ENCODE results near the gene PLP2.

The PLP2 gene

DNA sequence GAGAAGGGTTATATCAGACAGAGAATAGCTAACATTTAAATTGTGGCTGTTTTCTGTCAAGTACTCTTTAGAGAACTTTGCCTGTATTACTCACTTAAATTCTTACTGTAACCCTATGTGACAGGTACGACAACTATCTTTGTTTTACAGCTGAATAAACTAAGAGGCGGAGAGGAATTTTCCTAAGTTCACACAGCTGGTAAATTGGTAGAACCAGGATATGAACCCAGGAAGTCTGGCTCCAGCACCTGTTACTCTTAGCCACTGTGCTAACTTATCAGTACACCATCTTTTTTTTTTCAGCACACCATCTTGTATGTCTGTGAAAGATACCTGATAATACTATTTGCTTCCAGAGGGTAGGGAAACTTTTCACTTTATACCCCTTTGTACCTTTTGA is 30.3 kb downstream of the PLP2 start:
- no peak for TF ChIP-seq EZH2phosphoT487 (IDR thresholded peaks at IDR 0.05; ENCODE audit: borderline replicate concordance)
- TF ChIP-seq, protein P1, sequence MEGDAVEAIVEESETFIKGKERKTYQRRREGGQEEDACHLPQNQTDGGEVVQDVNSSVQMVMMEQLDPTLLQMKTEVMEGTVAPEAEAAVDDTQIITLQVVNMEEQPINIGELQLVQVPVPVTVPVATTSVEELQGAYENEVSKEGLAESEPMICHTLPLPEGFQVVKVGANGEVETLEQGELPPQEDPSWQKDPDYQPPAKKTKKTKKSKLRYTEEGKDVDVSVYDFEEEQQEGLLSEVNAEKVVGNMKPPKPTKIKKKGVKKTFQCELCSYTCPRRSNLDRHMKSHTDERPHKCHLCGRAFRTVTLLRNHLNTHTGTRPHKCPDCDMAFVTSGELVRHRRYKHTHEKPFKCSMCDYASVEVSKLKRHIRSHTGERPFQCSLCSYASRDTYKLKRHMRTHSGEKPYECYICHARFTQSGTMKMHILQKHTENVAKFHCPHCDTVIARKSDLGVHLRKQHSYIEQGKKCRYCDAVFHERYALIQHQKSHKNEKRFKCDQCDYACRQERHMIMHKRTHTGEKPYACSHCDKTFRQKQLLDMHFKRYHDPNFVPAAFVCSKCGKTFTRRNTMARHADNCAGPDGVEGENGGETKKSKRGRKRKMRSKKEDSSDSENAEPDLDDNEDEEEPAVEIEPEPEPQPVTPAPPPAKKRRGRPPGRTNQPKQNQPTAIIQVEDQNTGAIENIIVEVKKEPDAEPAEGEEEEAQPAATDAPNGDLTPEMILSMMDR (conservative IDR thresholded peaks at IDR 0.05; ENCODE audit: low read length): no peak

DNA sequence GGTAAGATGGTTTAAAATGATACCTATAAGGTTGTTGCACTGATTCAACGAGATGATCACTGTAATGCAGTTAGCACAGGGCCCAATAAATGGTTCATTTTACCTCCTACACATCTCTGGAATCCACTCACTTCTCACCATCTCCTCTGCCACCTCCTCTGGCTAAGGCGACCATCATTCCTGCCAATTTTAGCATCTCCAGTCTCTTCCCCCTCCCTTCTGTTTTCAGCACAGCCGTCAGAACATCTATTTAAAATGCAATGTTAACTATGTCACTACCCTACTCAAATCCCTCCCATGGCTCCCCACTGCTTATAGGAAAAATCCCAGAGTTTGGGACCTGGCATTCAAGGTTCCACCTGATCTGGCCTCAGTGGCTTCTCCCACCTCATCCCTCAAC is 31.8 kb downstream of the PLP2 start:
- Histone ChIP-seq H3K27me3 (ENCODE audit: insufficient read depth, low read length, poor library complexity, severe bottlenecking) (peaks cover 18% of the 10 kb centered on the region), H3K9ac (ENCODE audit: low read depth, low read length, poor library complexity, severe bottlenecking) (no peak overlapping the region), H3K9me3 (ENCODE audit: insufficient read depth, low read depth, low read length) (no peaks in the 10 kb centered on the region), H2AFZ (ENCODE audit: low read length) (no peak overlapping the region), H3F3A (ENCODE audit: low read depth) (no peaks in the 10 kb centered on the region), H3K9me2 (replicated peaks; ENCODE audit: low read depth, low read length) (no peaks in the 10 kb centered on the region), H3K36me3 (ENCODE audit: insufficient read depth, low read length) (no peaks in the 10 kb centered on the region), H3K4me1 (ENCODE audit: insufficient read depth, low read length, poor library complexity, severe bottlenecking) (no peaks in the 10 kb centered on the region), H3K4me2 (ENCODE audit: low read depth, low read length, poor library complexity, severe bottlenecking) (no peak overlapping the region), H3K4me3 (ENCODE audit: low read length, poor library complexity, severe bottlenecking) (no peak overlapping the region), H4K20me1 (ENCODE audit: insufficient read depth, low read length, poor library complexity, severe bottlenecking) (no peaks in the 10 kb centered on the region), H3K79me2 (ENCODE audit: insufficient read depth, low read length) (no peaks in the 10 kb centered on the region)
- TF ChIP-seq EZH2phosphoT487 (IDR thresholded peaks at IDR 0.05; ENCODE audit: borderline replicate concordance): no peak
- TF ChIP-seq, protein P1 (conservative IDR thresholded peaks at IDR 0.05; ENCODE audit: low read length): no peak

More for the DNA sequence above, 30.3 kb downstream of the PLP2 start:
- Histone ChIP-seq H3K36me3 (ENCODE audit: insufficient read depth, low read length) (no peaks in the 10 kb centered on the region), H3F3A (ENCODE audit: low read depth) (no peaks in the 10 kb centered on the region), H3K27me3 (ENCODE audit: insufficient read depth, low read length, poor library complexity, severe bottlenecking) (peaks cover 18% of the 10 kb centered on the region), H3K9me2 (replicated peaks; ENCODE audit: low read depth, low read length) (no peaks in the 10 kb centered on the region), H3K79me2 (ENCODE audit: insufficient read depth, low read length) (no peaks in the 10 kb centered on the region), H3K4me2 (ENCODE audit: low read depth, low read length, poor library complexity, severe bottlenecking) (no peak overlapping the region), H3K4me3 (ENCODE audit: low read length, poor library complexity, severe bottlenecking) (no peak overlapping the region), H3K4me1 (ENCODE audit: insufficient read depth, low read length, poor library complexity, severe bottlenecking) (no peaks in the 10 kb centered on the region), H3K9me3 (ENCODE audit: insufficient read depth, low read depth, low read length) (no peaks in the 10 kb centered on the region), H4K20me1 (ENCODE audit: insufficient read depth, low read length, poor library complexity, severe bottlenecking) (no peaks in the 10 kb centered on the region), H3K9ac (ENCODE audit: low read depth, low read length, poor library complexity, severe bottlenecking) (no peak overlapping the region), H2AFZ (ENCODE audit: low read length) (no peak overlapping the region)

DNA sequence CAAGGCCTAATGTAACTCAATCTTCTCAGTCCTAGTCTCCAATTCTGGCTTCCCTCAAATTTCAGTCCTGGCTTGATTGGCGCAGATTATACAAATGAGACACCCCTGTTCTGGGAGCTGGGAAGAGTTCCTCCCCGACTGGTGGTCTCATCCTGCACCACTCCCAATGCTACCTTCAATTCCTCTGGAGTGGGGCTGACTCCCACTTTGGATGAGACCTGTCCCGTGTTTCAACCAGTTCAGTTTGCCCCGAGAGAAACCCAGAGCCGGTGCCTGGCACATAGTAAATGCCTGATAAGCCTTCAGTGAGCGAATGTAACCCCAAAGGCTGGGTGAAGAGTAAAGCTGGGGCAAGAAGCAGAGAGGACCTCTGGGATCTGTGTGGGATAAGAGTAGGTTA is 32.3 kb downstream of the PLP2 start:
- Histone ChIP-seq H3K27me3 (ENCODE audit: insufficient read depth, low read length, poor library complexity, severe bottlenecking) (peaks cover 18% of the 10 kb centered on the region), H3K79me2 (ENCODE audit: insufficient read depth, low read length) (no peaks in the 10 kb centered on the region), H3K4me3 (ENCODE audit: low read length, poor library complexity, severe bottlenecking) (no peak overlapping the region)

More for the DNA sequence above, 32.3 kb downstream of the PLP2 start:
- Histone ChIP-seq H3K4me2 (ENCODE audit: low read depth, low read length, poor library complexity, severe bottlenecking) (no peak overlapping the region), H3K4me1 (ENCODE audit: insufficient read depth, low read length, poor library complexity, severe bottlenecking) (no peaks in the 10 kb centered on the region), H3K36me3 (ENCODE audit: insufficient read depth, low read length) (no peaks in the 10 kb centered on the region), H2AFZ (ENCODE audit: low read length) (no peak overlapping the region), H3K9me2 (replicated peaks; ENCODE audit: low read depth, low read length) (no peaks in the 10 kb centered on the region), H3K9me3 (ENCODE audit: insufficient read depth, low read depth, low read length) (no peaks in the 10 kb centered on the region), H3K9ac (ENCODE audit: low read depth, low read length, poor library complexity, severe bottlenecking) (no peak overlapping the region), H3F3A (ENCODE audit: low read depth) (no peaks in the 10 kb centered on the region), H4K20me1 (ENCODE audit: insufficient read depth, low read length, poor library complexity, severe bottlenecking) (no peaks in the 10 kb centered on the region)
- no peak for TF ChIP-seq EZH2phosphoT487 (IDR thresholded peaks at IDR 0.05; ENCODE audit: borderline replicate concordance)
- TF ChIP-seq, protein P1 (conservative IDR thresholded peaks at IDR 0.05; ENCODE audit: low read length): no peak

Measured in Loucy (cell line).